ENCODE measurements around the gene CNBD2. TPM values are rescaled to one million over a fixed set of nuclear protein-coding genes. Genes with fewer than 3 reads are reported as not detected.
"Not testable (repeated sequence)": the region's sequence is repeated elsewhere in the genome, so short reads cannot be mapped to it uniquely, and the experiment has no call there.

Gene CNBD2
- total RNA-seq, 2 donors from 2014 or later: 11.7 to 16.6 TPM

GRCh38 chr20:36063916-36064657, 95.7 kb downstream of the CNBD2 start:
- ATAC-seq: peak; percentile 4
- no peak for DNase-seq
- peak overlapping the region; percentile 63 for H3K27ac Mint-ChIP-seq
- no peaks in the 10 kb centered on the region for H3K4me1 Mint-ChIP-seq
- peak overlapping the region; percentile 86 for H3K4me3 Mint-ChIP-seq
- no peaks in the 10 kb centered on the region for H3K36me3 Mint-ChIP-seq (ENCODE audit: low read depth)
- H3K9me3 ChIP-seq (ENCODE audit: control insufficient read depth, low read length, poor library complexity, severe bottlenecking): no peaks in the 10 kb centered on the region
- H3K27me3 Mint-ChIP-seq: no peaks in the 10 kb centered on the region

GRCh38 chr20:36064658-36065426, 96.5 kb downstream of the CNBD2 start:
- no peaks in the 10 kb centered on the region for H3K9me3 ChIP-seq (ENCODE audit: control insufficient read depth, low read length, poor library complexity, severe bottlenecking)
- H3K36me3 Mint-ChIP-seq (ENCODE audit: low read depth): no peaks in the 10 kb centered on the region
- DNase-seq (peak; percentile 91 to 93 (median 91)), ATAC-seq (peak; percentile 98)
- H3K27me3 Mint-ChIP-seq: peaks cover 3% of the 10 kb centered on the region
- H3K4me3 Mint-ChIP-seq: peak overlapping the region; percentile 86
- H3K27ac Mint-ChIP-seq: peak overlapping the region; percentile 63
- no peaks in the 10 kb centered on the region for H3K4me1 Mint-ChIP-seq

- no peaks in the 10 kb centered on the region for H3K36me3 Mint-ChIP-seq (ENCODE audit: low read depth)
- H3K9me3 ChIP-seq (ENCODE audit: control insufficient read depth, low read length, poor library complexity, severe bottlenecking): no peaks in the 10 kb centered on the region
- no peak overlapping the region for H3K27ac Mint-ChIP-seq
- H3K4me3 Mint-ChIP-seq: peak overlapping the region; percentile 86
- peaks cover 8% of the 10 kb centered on the region for H3K27me3 Mint-ChIP-seq
- DNase-seq (no peak), ATAC-seq (no peak)
- H3K4me1 Mint-ChIP-seq: no peaks in the 10 kb centered on the region
Observed at GRCh38 chr20:36065427-36065998, 97.1 kb downstream of the CNBD2 start.

GRCh38 chr20:36066777-36067176, 98.4 kb downstream of the CNBD2 start:
- H3K9me3 ChIP-seq (ENCODE audit: control insufficient read depth, low read length, poor library complexity, severe bottlenecking): no peaks in the 10 kb centered on the region
- no peak overlapping the region for H3K27ac Mint-ChIP-seq
- H3K4me3 Mint-ChIP-seq: no peak overlapping the region
- peaks cover 1% of the 10 kb centered on the region for H3K36me3 Mint-ChIP-seq (ENCODE audit: low read depth)
- ATAC-seq: no peak
- no peak for DNase-seq
- peaks cover 1% of the 10 kb centered on the region for H3K4me1 Mint-ChIP-seq
- peaks cover 15% of the 10 kb centered on the region for H3K27me3 Mint-ChIP-seq

GRCh38 chr20:36068526-36068925, 100.1 kb downstream of the CNBD2 start:
- H3K27me3 Mint-ChIP-seq: peaks cover 32% of the 10 kb centered on the region
- not testable (repeated sequence) for H3K4me3 Mint-ChIP-seq; DNase-seq; ATAC-seq; H3K4me1 Mint-ChIP-seq; H3K9me3 ChIP-seq (ENCODE audit: control insufficient read depth, low read length, poor library complexity, severe bottlenecking); H3K36me3 Mint-ChIP-seq (ENCODE audit: low read depth); H3K27ac Mint-ChIP-seq

GRCh38 chr20:36070451-36070850, 102.1 kb downstream of the CNBD2 start:
- Mint-ChIP-seq H3K27ac (no peak overlapping the region), H3K27me3 (peaks cover 37% of the 10 kb centered on the region)
- no peak for ATAC-seq

GRCh38 chr20:36071848-36072247, 103.5 kb downstream of the CNBD2 start:
- DNase-seq (no peak), ATAC-seq (no peak)
- Mint-ChIP-seq H3K4me3 (no peak overlapping the region), H3K27ac (no peak overlapping the region), H3K36me3 (ENCODE audit: low read depth) (peaks cover 4% of the 10 kb centered on the region), H3K4me1 (peaks cover 2% of the 10 kb centered on the region), H3K27me3 (peaks cover 44% of the 10 kb centered on the region)
- H3K9me3 ChIP-seq (ENCODE audit: control insufficient read depth, low read length, poor library complexity, severe bottlenecking): no peaks in the 10 kb centered on the region

More at GRCh38 chr20:36070451-36070850, 102.1 kb downstream of the CNBD2 start:
- H3K9me3 ChIP-seq (ENCODE audit: control insufficient read depth, low read length, poor library complexity, severe bottlenecking): no peaks in the 10 kb centered on the region
- peaks cover 2% of the 10 kb centered on the region for H3K4me1 Mint-ChIP-seq
- H3K36me3 Mint-ChIP-seq (ENCODE audit: low read depth): peaks cover 4% of the 10 kb centered on the region
- no peak overlapping the region for H3K4me3 Mint-ChIP-seq
- DNase-seq: no peak

- H3K36me3 Mint-ChIP-seq (ENCODE audit: low read depth): peaks cover 4% of the 10 kb centered on the region
- H3K27me3 Mint-ChIP-seq: peaks cover 65% of the 10 kb centered on the region
- H3K4me3 Mint-ChIP-seq: no peak overlapping the region
Observed at GRCh38 chr20:36074983-36075382, 106.6 kb downstream of the CNBD2 start.

GRCh38 chr20:36077762-36078161, 109.4 kb downstream of the CNBD2 start:
- not testable (repeated sequence) for H3K36me3 Mint-ChIP-seq (ENCODE audit: low read depth); H3K9me3 ChIP-seq (ENCODE audit: control insufficient read depth, low read length, poor library complexity, severe bottlenecking); H3K27ac Mint-ChIP-seq; ATAC-seq; H3K4me1 Mint-ChIP-seq; H3K4me3 Mint-ChIP-seq; DNase-seq
- peaks cover 47% of the 10 kb centered on the region for H3K27me3 Mint-ChIP-seq

More at GRCh38 chr20:36074983-36075382, 106.6 kb downstream of the CNBD2 start:
- H3K4me1 Mint-ChIP-seq: peaks cover 6% of the 10 kb centered on the region
- H3K9me3 ChIP-seq (ENCODE audit: control insufficient read depth, low read length, poor library complexity, severe bottlenecking): no peaks in the 10 kb centered on the region
- DNase-seq (no peak), ATAC-seq (no peak)
- H3K27ac Mint-ChIP-seq: no peak overlapping the region

GRCh38 chr20:36079486-36079885, 111.1 kb downstream of the CNBD2 start:
- no peak for ATAC-seq
- DNase-seq: no peak
- Mint-ChIP-seq H3K27ac (no peak overlapping the region), H3K4me3 (no peak overlapping the region), H3K36me3 (ENCODE audit: low read depth) (peaks cover under 1% of the 10 kb centered on the region), H3K4me1 (peaks cover 5% of the 10 kb centered on the region), H3K27me3 (peaks cover 47% of the 10 kb centered on the region)
- H3K9me3 ChIP-seq (ENCODE audit: control insufficient read depth, low read length, poor library complexity, severe bottlenecking): no peaks in the 10 kb centered on the region

GRCh38 chr20:36079984-36080383, 111.6 kb downstream of the CNBD2 start:
- H3K27ac Mint-ChIP-seq; H3K4me3 Mint-ChIP-seq; ATAC-seq; H3K9me3 ChIP-seq (ENCODE audit: control insufficient read depth, low read length, poor library complexity, severe bottlenecking); DNase-seq; H3K36me3 Mint-ChIP-seq (ENCODE audit: low read depth); H3K4me1 Mint-ChIP-seq: not testable (repeated sequence)
- peaks cover 52% of the 10 kb centered on the region for H3K27me3 Mint-ChIP-seq

Data from T-helper 17 cell (primary cell).